Upper lobe of left lung (tissue), 4 donors: ENCODE data around the gene NPHS1.

Source experiments
- POLR2A ChIP-seq, 4 donors: fragments of 450-650 bp; IDR thresholded peaks; one replicate each; pipeline ENCODE4 v1.5.1; 2016 to 2017; ENCODE audit warnings: antibody characterized with exemption in 4 of 4, mild to moderate bottlenecking in 2 of 4
- TF ChIP-seq, protein P1 (sequence below), 6 experiments: fragments of 450-650 bp in 4 of 6; fragments of 200-600 bp in 2 of 6; sonication (generic) in 2 of 6; IDR thresholded peaks; one replicate each; pipeline ENCODE4 v1.5.1; 2016 to 2019; ENCODE audit warnings: antibody characterized with exemption in 6 of 6

DNA sequence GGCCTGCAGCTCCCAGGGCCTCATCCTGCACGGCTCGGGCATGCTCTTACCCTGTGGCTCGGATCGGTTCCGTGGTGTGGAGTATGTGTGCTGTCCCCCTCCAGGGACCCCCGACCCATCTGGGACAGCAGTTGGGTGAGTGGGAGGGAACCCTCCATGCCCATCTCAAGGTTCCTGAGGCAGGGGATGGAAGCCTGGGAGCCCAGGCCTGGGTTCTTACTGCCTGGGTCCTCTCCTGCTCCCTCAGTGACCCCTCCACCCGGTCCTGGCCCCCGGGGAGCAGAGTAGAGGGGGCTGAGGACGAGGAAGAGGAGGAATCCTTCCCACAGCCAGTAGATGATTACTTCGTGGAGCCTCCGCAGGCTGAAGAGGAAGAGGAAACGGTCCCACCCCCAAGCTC is 19.3 kb upstream of the NPHS1 start:
- no peak for TF ChIP-seq POLR2A (IDR thresholded peaks at IDR 0.05)
- TF ChIP-seq, protein P1, sequence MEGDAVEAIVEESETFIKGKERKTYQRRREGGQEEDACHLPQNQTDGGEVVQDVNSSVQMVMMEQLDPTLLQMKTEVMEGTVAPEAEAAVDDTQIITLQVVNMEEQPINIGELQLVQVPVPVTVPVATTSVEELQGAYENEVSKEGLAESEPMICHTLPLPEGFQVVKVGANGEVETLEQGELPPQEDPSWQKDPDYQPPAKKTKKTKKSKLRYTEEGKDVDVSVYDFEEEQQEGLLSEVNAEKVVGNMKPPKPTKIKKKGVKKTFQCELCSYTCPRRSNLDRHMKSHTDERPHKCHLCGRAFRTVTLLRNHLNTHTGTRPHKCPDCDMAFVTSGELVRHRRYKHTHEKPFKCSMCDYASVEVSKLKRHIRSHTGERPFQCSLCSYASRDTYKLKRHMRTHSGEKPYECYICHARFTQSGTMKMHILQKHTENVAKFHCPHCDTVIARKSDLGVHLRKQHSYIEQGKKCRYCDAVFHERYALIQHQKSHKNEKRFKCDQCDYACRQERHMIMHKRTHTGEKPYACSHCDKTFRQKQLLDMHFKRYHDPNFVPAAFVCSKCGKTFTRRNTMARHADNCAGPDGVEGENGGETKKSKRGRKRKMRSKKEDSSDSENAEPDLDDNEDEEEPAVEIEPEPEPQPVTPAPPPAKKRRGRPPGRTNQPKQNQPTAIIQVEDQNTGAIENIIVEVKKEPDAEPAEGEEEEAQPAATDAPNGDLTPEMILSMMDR (IDR thresholded peaks at IDR 0.05) = no peak
